GM18505 (cell line): Measurements from ENCODE around the gene CACNA1H.

Experiments used
- ATAC-seq: cut with Tn5 transposase; IDR thresholded peaks from one replicate; pipeline ENCODE4 v1.9.1; 2021; ENCODE audit not compliant: unreplicated experiment
- POLR2A ChIP-seq: IDR thresholded peaks from 4 replicates; pipeline ENCODE4 v1.6.1; 2011; ENCODE audit warnings: borderline replicate concordance; ENCODE audit not compliant: insufficient read depth, insufficient read length; ENCODE audit errors: extremely low read depth

The CACNA1H gene

GRCh38 chr16:1126586-1126985 is 26.3 kb upstream of the CACNA1H start:
- ATAC-seq = no peak
- TF ChIP-seq POLR2A = no peak

GRCh38 chr16:1127101-1127500 is 25.8 kb upstream of the CACNA1H start:
- ATAC-seq = no peak

GRCh38 chr16:1127971-1128715 is 24.8 kb upstream of the CACNA1H start:
- TF ChIP-seq POLR2A = no peak
- no peak for ATAC-seq

More at GRCh38 chr16:1127101-1127500, 25.8 kb upstream of the CACNA1H start:
- no peak for TF ChIP-seq POLR2A

- TF ChIP-seq POLR2A = no peak
- no peak for ATAC-seq
Observed at GRCh38 chr16:1129106-1129960, 23.6 kb upstream of the CACNA1H start.

GRCh38 chr16:1130382-1130781 is 22.5 kb upstream of the CACNA1H start:
- ATAC-seq = no peak
- TF ChIP-seq POLR2A = no peak

- no peak for TF ChIP-seq POLR2A
- ATAC-seq = no peak
Observed at GRCh38 chr16:1131378-1131994, 21.4 kb upstream of the CACNA1H start.

GRCh38 chr16:1132431-1132830 is 20.5 kb upstream of the CACNA1H start:
- TF ChIP-seq POLR2A = no peak
- no peak for ATAC-seq

- no peak for ATAC-seq
- no peak for TF ChIP-seq POLR2A
Observed at GRCh38 chr16:1133271-1133670, 19.6 kb upstream of the CACNA1H start.

GRCh38 chr16:1133810-1134520 is 18.9 kb upstream of the CACNA1H start:
- no peak for ATAC-seq

GRCh38 chr16:1134776-1135458 is 18.0 kb upstream of the CACNA1H start:
- TF ChIP-seq POLR2A = no peak

More at GRCh38 chr16:1133810-1134520, 18.9 kb upstream of the CACNA1H start:
- no peak for TF ChIP-seq POLR2A

GRCh38 chr16:1135459-1135825 is 17.5 kb upstream of the CACNA1H start:
- no peak for TF ChIP-seq POLR2A
- no peak for ATAC-seq

More at GRCh38 chr16:1134776-1135458, 18.0 kb upstream of the CACNA1H start:
- no peak for ATAC-seq

GRCh38 chr16:1137604-1138003 is 15.3 kb upstream of the CACNA1H start:
- no peak for TF ChIP-seq POLR2A
- no peak for ATAC-seq
